ENCODE measurements around the gene ZNF423. TPM values are rescaled to one million over a fixed set of nuclear protein-coding genes. Genes with fewer than 3 reads are reported as not detected.

Gene ZNF423
- polyA plus RNA-seq, 1 donor from 2014 or later, result 4.5 TPM

DNA sequence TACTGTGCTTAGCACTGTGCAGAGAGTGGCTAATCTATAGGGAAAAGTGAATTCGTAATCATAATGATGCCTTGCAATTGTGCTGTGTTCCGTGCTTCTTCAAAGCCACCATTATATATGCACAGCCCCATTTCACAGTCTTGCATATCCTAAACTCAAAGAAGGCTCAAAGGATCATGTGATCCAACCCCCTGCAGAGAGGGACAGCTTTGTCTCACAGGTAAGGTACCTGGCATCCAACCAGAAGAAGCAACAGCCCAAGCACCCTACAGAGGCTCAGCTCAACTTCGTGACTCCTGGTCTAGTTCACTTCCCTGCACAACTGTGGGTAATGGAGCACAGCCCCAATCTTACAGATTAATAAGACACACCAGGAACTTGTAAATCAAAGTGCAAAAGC lies 124.0 kb downstream of the ZNF423 start:
- Histone ChIP-seq H3K27me3 (ENCODE audit: insufficient read depth, low read depth, low read length) (no peaks in the 10 kb centered on the region), H3F3A (ENCODE audit: insufficient read depth, low read length, poor library complexity, severe bottlenecking) (no peaks in the 10 kb centered on the region), H3K4me3 (ENCODE audit: low read length) (no peak overlapping the region), H3K4me2 (ENCODE audit: low read length) (no peak overlapping the region), H3K36me3 (ENCODE audit: insufficient read depth, low read length) (no peaks in the 10 kb centered on the region), H3K9ac (ENCODE audit: low read length) (no peak overlapping the region), H3K9me3 (ENCODE audit: low read length) (peaks cover 4% of the 10 kb centered on the region), H3K79me2 (replicated peaks; ENCODE audit: insufficient read depth, low read length) (peaks cover 2% of the 10 kb centered on the region), H3K27ac (ENCODE audit: low read length) (no peak overlapping the region), H2AFZ (ENCODE audit: low read depth, low read length) (no peak overlapping the region), H3K9me2 (ENCODE audit: insufficient read depth, low read length) (no peaks in the 10 kb centered on the region), H4K20me1 (ENCODE audit: insufficient read depth) (no peaks in the 10 kb centered on the region)
- TF ChIP-seq EZH2 (IDR thresholded peaks at IDR 0.05; ENCODE audit: borderline replicate concordance, insufficient read depth, low read length, poor library complexity, severe bottlenecking), result no peak
- no peak for TF ChIP-seq SMC3 (conservative IDR thresholded peaks at IDR 0.05; ENCODE audit: poor library complexity)
- TF ChIP-seq, protein P1, sequence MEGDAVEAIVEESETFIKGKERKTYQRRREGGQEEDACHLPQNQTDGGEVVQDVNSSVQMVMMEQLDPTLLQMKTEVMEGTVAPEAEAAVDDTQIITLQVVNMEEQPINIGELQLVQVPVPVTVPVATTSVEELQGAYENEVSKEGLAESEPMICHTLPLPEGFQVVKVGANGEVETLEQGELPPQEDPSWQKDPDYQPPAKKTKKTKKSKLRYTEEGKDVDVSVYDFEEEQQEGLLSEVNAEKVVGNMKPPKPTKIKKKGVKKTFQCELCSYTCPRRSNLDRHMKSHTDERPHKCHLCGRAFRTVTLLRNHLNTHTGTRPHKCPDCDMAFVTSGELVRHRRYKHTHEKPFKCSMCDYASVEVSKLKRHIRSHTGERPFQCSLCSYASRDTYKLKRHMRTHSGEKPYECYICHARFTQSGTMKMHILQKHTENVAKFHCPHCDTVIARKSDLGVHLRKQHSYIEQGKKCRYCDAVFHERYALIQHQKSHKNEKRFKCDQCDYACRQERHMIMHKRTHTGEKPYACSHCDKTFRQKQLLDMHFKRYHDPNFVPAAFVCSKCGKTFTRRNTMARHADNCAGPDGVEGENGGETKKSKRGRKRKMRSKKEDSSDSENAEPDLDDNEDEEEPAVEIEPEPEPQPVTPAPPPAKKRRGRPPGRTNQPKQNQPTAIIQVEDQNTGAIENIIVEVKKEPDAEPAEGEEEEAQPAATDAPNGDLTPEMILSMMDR (IDR thresholded peaks at IDR 0.05; ENCODE audit: poor library complexity, severe bottlenecking), result no peak
- TF ChIP-seq TAF1 (IDR thresholded peaks at IDR 0.05; ENCODE audit: low read depth), result no peak

DNA sequence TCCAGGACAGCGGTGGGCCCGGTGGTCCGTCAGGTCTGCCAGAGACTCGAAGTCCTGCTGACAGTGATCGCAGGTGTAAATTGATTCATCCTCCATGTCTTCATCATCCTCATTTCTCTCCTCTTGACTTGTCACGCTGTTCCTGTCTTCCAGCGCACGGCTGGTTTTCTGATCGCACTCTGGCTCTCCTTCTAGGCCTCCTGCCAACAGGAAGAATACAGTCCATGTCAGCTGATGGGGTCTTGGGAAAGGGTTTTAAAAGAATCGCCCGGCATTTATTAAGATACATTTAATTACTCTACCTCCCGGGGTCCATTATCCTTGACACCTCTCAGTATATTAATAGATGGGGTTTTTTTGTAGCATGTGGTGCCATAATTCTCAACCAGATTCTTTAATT lies 125.1 kb downstream of the ZNF423 start:
- H3K9me2 ChIP-seq (ENCODE audit: insufficient read depth, low read length), result no peaks in the 10 kb centered on the region
- H3F3A ChIP-seq (ENCODE audit: insufficient read depth, low read length, poor library complexity, severe bottlenecking), result no peaks in the 10 kb centered on the region
- H3K9me3 ChIP-seq (ENCODE audit: low read length), result peaks cover 4% of the 10 kb centered on the region
- peaks cover 2% of the 10 kb centered on the region for H3K79me2 ChIP-seq (replicated peaks; ENCODE audit: insufficient read depth, low read length)
- H3K4me2 ChIP-seq (ENCODE audit: low read length), result no peak overlapping the region
- no peak overlapping the region for H3K4me3 ChIP-seq (ENCODE audit: low read length)
- no peak overlapping the region for H2AFZ ChIP-seq (ENCODE audit: low read depth, low read length)
- no peak overlapping the region for H3K9ac ChIP-seq (ENCODE audit: low read length)
- no peaks in the 10 kb centered on the region for H3K27me3 ChIP-seq (ENCODE audit: insufficient read depth, low read depth, low read length)
- H3K36me3 ChIP-seq (ENCODE audit: insufficient read depth, low read length), result no peaks in the 10 kb centered on the region
- no peak overlapping the region for H3K27ac ChIP-seq (ENCODE audit: low read length)
- no peaks in the 10 kb centered on the region for H4K20me1 ChIP-seq (ENCODE audit: insufficient read depth)
- no peak for TF ChIP-seq EZH2 (IDR thresholded peaks at IDR 0.05; ENCODE audit: borderline replicate concordance, insufficient read depth, low read length, poor library complexity, severe bottlenecking)
- TF ChIP-seq POLR2AphosphoS5 (IDR thresholded peaks at IDR 0.05), result no peak
- TF ChIP-seq, protein P1 (IDR thresholded peaks at IDR 0.05; ENCODE audit: poor library complexity, severe bottlenecking), result no peak
- TF ChIP-seq MXI1 (conservative IDR thresholded peaks at IDR 0.05; ENCODE audit: poor library complexity, severe bottlenecking), result no peak
- TF ChIP-seq, protein P2, sequence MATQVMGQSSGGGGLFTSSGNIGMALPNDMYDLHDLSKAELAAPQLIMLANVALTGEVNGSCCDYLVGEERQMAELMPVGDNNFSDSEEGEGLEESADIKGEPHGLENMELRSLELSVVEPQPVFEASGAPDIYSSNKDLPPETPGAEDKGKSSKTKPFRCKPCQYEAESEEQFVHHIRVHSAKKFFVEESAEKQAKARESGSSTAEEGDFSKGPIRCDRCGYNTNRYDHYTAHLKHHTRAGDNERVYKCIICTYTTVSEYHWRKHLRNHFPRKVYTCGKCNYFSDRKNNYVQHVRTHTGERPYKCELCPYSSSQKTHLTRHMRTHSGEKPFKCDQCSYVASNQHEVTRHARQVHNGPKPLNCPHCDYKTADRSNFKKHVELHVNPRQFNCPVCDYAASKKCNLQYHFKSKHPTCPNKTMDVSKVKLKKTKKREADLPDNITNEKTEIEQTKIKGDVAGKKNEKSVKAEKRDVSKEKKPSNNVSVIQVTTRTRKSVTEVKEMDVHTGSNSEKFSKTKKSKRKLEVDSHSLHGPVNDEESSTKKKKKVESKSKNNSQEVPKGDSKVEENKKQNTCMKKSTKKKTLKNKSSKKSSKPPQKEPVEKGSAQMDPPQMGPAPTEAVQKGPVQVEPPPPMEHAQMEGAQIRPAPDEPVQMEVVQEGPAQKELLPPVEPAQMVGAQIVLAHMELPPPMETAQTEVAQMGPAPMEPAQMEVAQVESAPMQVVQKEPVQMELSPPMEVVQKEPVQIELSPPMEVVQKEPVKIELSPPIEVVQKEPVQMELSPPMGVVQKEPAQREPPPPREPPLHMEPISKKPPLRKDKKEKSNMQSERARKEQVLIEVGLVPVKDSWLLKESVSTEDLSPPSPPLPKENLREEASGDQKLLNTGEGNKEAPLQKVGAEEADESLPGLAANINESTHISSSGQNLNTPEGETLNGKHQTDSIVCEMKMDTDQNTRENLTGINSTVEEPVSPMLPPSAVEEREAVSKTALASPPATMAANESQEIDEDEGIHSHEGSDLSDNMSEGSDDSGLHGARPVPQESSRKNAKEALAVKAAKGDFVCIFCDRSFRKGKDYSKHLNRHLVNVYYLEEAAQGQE (IDR thresholded peaks at IDR 0.05; ENCODE audit: borderline replicate concordance), result no peak
- TF ChIP-seq EP300 (conservative IDR thresholded peaks at IDR 0.05; ENCODE audit: poor library complexity, severe bottlenecking), result no peak
- TF ChIP-seq SMC3 (conservative IDR thresholded peaks at IDR 0.05; ENCODE audit: poor library complexity), result no peak
- TF ChIP-seq TAF1 (IDR thresholded peaks at IDR 0.05; ENCODE audit: low read depth), result no peak
- no peak for TF ChIP-seq RAD21 (conservative IDR thresholded peaks at IDR 0.05)
